H1 (cell line): Measurements from ENCODE around the gene FLNA. TPM values are rescaled to one million over a fixed set of nuclear protein-coding genes. Genes with fewer than 3 reads are reported as not detected.

Source experiments
- CTCF ChIA-PET: fragments of 300-600 bp; sonication (Branson Sonifier 250); formaldehyde crosslinking; loops from one replicate; lab custom pipeline; 2021; ENCODE audit not compliant: partially characterized antibody; lab: Charles Lee
- POLR2A ChIA-PET: fragments of 300-600 bp; sonication (Branson Sonifier 250); formaldehyde crosslinking; loops from one replicate; lab custom pipeline; 2021; ENCODE audit warnings: inconsistent platforms; ENCODE audit not compliant: partially characterized antibody; lab: Charles Lee
- DNase-seq, 2 experiments: peaks; one replicate each; pipeline versions ENCODE4 v3.0.0 to v3.0.0-alpha.2; 2010 to 2022; ENCODE audit warnings: low spot score in 2 of 2, low read depth in 1 of 2, mixed read lengths in 1 of 2
- FAIRE-seq: peaks from 2 replicates; lab custom pipeline; 2011; peaks lifted over from hg19 to GRCh38; lab: Jason Lieb, UNC
- H2AFZ ChIP-seq: 2 replicates; pipeline ENCODE4 v1.8.1; 2012; ENCODE audit warnings: low read length, inconsistent platforms
- H2AK5ac ChIP-seq: 2 replicates; pipeline ENCODE4 v1.6.1; 2013; ENCODE audit warnings: low read depth, low read length
- H2BK120ac ChIP-seq: replicated peaks from 2 replicates; pipeline ENCODE3; 2013; ENCODE audit warnings: low read depth, low read length, inconsistent platforms
- H2BK12ac ChIP-seq: 2 replicates; pipeline ENCODE4 v1.6.1; 2013; ENCODE audit warnings: low read depth, low read length
- H2BK15ac ChIP-seq: 2 replicates; pipeline ENCODE4 v1.6.1; 2013; ENCODE audit warnings: low read length
- H2BK20ac ChIP-seq: 2 replicates; pipeline ENCODE4 v1.6.1; 2013; ENCODE audit warnings: low read length
- H2BK5ac ChIP-seq: 2 replicates; pipeline ENCODE4 v1.6.1; 2013; ENCODE audit warnings: low read depth, low read length
- H3K14ac ChIP-seq: 2 replicates; pipeline ENCODE4 v1.6.1; 2013; ENCODE audit warnings: inconsistent platforms; ENCODE audit not compliant: insufficient read length
- H3K18ac ChIP-seq: 2 replicates; pipeline ENCODE4 v1.6.1; 2013; ENCODE audit warnings: low read length; ENCODE audit errors: extremely low read depth
- H3K23ac ChIP-seq: 2 replicates; pipeline ENCODE4 v1.6.1; 2013; ENCODE audit warnings: inconsistent platforms; ENCODE audit not compliant: insufficient read length
- H3K23me2 ChIP-seq: 2 replicates; pipeline ENCODE4 v1.6.1; 2013; ENCODE audit warnings: low read depth, low read length
- H3K27ac ChIP-seq: 2 replicates; pipeline ENCODE4 v1.6.1; 2011; ENCODE audit warnings: low read depth, low read length, inconsistent platforms
- H3K27me3 ChIP-seq, 4 experiments: replicated peaks in 1 of 4; 1 replicate in 1 of 4; 2 replicates in 3 of 4; pipeline versions ENCODE4 v1.6.1 to v1.8.1; 2011 to 2013; ENCODE audit warnings: low read length in 3 of 4, mild to moderate bottlenecking in 3 of 4, inconsistent platforms in 2 of 4, mixed read lengths in 2 of 4, moderate library complexity in 1 of 4; ENCODE audit not compliant: control insufficient read depth in 3 of 4, insufficient read depth in 3 of 4; ENCODE audit errors: extremely low read depth in 1 of 4
- H3K36me3 ChIP-seq, 4 experiments: 2 replicates each; pipeline versions ENCODE4 v1.6.1 to v1.8.1; 2011 to 2013; ENCODE audit warnings: mild to moderate bottlenecking in 4 of 4, low read length in 3 of 4, moderate library complexity in 2 of 4, control low read depth in 1 of 4, inconsistent platforms in 1 of 4; ENCODE audit not compliant: insufficient read depth in 4 of 4, control insufficient read depth in 2 of 4
- H3K4ac ChIP-seq: replicated peaks from 2 replicates; pipeline ENCODE3; 2013; ENCODE audit warnings: low read length, low read depth, mixed read lengths, inconsistent platforms; ENCODE audit not compliant: insufficient read length
- H3K4me1 ChIP-seq, 4 experiments: replicated peaks in 1 of 4; 1 replicate in 1 of 4; 2 replicates in 3 of 4; pipeline versions ENCODE4 v1.6.1 to v1.8.1; 2011 to 2013; ENCODE audit warnings: low read length in 3 of 4, inconsistent platforms in 2 of 4, mixed read lengths in 1 of 4; ENCODE audit not compliant: insufficient read depth in 4 of 4, control insufficient read depth in 3 of 4
- H3K4me2 ChIP-seq, 2 experiments: 2 replicates each; pipeline versions ENCODE4 v1.6.1 to v1.8.1; 2011 to 2013; ENCODE audit warnings: low read depth in 2 of 2, low read length in 2 of 2, control low read depth in 1 of 2, inconsistent platforms in 1 of 2, mild to moderate bottlenecking in 1 of 2; ENCODE audit not compliant: insufficient read depth in 1 of 2
- H3K4me3 ChIP-seq, 4 experiments: fragments of 200-600, 300-600 bp in 1 of 4; sonication (generic), shearing (Covaris generic), sonication (Bioruptor Twin) in 1 of 4; 2 replicates each; pipeline versions ENCODE4 v1.5.1 to v1.8.1; 2011 to 2016; ENCODE audit warnings: low read length in 4 of 4, low read depth in 3 of 4, control low read depth in 2 of 4, inconsistent platforms in 2 of 4, mild to moderate bottlenecking in 2 of 4, mixed read lengths in 1 of 4, moderate library complexity in 1 of 4; ENCODE audit not compliant: insufficient read depth in 2 of 4; ENCODE audit errors: extremely low read depth in 1 of 4
- H3K56ac ChIP-seq: replicated peaks from 2 replicates; pipeline ENCODE3; 2013; ENCODE audit warnings: low read depth, mild to moderate bottlenecking, mixed read lengths, low read length, inconsistent platforms; ENCODE audit not compliant: insufficient read length
- H3K79me1 ChIP-seq: 2 replicates; pipeline ENCODE4 v1.6.1; 2013; ENCODE audit warnings: low read depth, low read length, control low read depth
- H3K79me2 ChIP-seq, 2 experiments: 2 replicates each; pipeline versions ENCODE4 v1.6.1 to v1.8.1; 2012 to 2013; ENCODE audit warnings: low read length in 2 of 2, mild to moderate bottlenecking in 2 of 2, inconsistent platforms in 1 of 2; ENCODE audit not compliant: insufficient read depth in 2 of 2, control insufficient read depth in 1 of 2
- H3K9ac ChIP-seq, 4 experiments: replicated peaks in 1 of 4; 1 replicate in 1 of 4; 2 replicates in 3 of 4; pipeline versions ENCODE4 v1.6.1 to v1.8.1; 2011 to 2013; ENCODE audit warnings: low read depth in 3 of 4, low read length in 3 of 4, control low read depth in 2 of 4, mild to moderate bottlenecking in 2 of 4, moderate library complexity in 2 of 4, inconsistent platforms in 1 of 4; ENCODE audit errors: extremely low read depth in 1 of 4
- H3K9me3 ChIP-seq, 2 experiments: 2 replicates each; pipeline versions ENCODE4 v1.6.1 to v1.8.1; 2012 to 2013; ENCODE audit warnings: mild to moderate bottlenecking in 2 of 2, moderate library complexity in 2 of 2, control low read depth in 1 of 2, inconsistent platforms in 1 of 2, low read depth in 1 of 2, low read length in 1 of 2, mixed read lengths in 1 of 2; ENCODE audit not compliant: insufficient read depth in 2 of 2
- H4K20me1 ChIP-seq, 2 experiments: replicated peaks in 1 of 2; 2 replicates each; pipeline versions ENCODE3 to v1.8.1; 2011 to 2013; ENCODE audit warnings: inconsistent platforms in 2 of 2, low read length in 2 of 2, mild to moderate bottlenecking in 1 of 2; ENCODE audit not compliant: insufficient read depth in 2 of 2, control insufficient read depth in 1 of 2
- H4K5ac ChIP-seq: 2 replicates; pipeline ENCODE4 v1.6.1; 2013; ENCODE audit warnings: low read length, low read depth, mixed read lengths, inconsistent platforms; ENCODE audit not compliant: insufficient read length
- H4K8ac ChIP-seq: 2 replicates; pipeline ENCODE4 v1.8.0; 2013; ENCODE audit warnings: mild to moderate bottlenecking, moderate library complexity, low read length, inconsistent platforms; ENCODE audit not compliant: insufficient read depth; ENCODE audit errors: extremely low read depth
- H4K91ac ChIP-seq: replicated peaks from 2 replicates; pipeline ENCODE3; 2013; ENCODE audit warnings: low read length, mixed read lengths, inconsistent platforms; ENCODE audit not compliant: insufficient read length
- ASH2L ChIP-seq: fragments of 200-600, 300-600 bp; sonication (generic); IDR thresholded peaks from one replicate; pipeline ENCODE4 v1.7.1; 2017; ENCODE audit warnings: low read length
- ATF3 ChIP-seq: IDR thresholded peaks from 2 replicates; pipeline ENCODE4 v1.6.1; 2011; ENCODE audit warnings: low read depth, mild to moderate bottlenecking, low read length; ENCODE audit not compliant: insufficient read depth
- BRCA1 ChIP-seq: IDR thresholded peaks from 2 replicates; pipeline ENCODE4 v1.6.1; 2012; ENCODE audit warnings: low read depth, low read length, improper control_type of control experiment
- CREB1 ChIP-seq: IDR thresholded peaks from 2 replicates; pipeline ENCODE4 v1.6.1; 2012; ENCODE audit warnings: inconsistent platforms
- JUN ChIP-seq: IDR thresholded peaks from 2 replicates; pipeline ENCODE4 v1.6.1; 2011; ENCODE audit warnings: low read depth, mild to moderate bottlenecking, improper control_type of control experiment, low read length
- MAX ChIP-seq: IDR thresholded peaks from 2 replicates; pipeline ENCODE4 v1.6.1; 2012; ENCODE audit warnings: inconsistent platforms
- RFX5 ChIP-seq: IDR thresholded peaks from 2 replicates; pipeline ENCODE4 v1.6.1; 2011; ENCODE audit warnings: low read depth, low read length, improper control_type of control experiment, borderline replicate concordance
- SIN3A ChIP-seq, 2 experiments: IDR thresholded peaks in 1 of 2; conservative IDR thresholded peaks in 1 of 2; 2 replicates each; pipeline ENCODE4 v1.6.1; 2011 to 2012; ENCODE audit warnings: low read length in 2 of 2, improper control_type of control experiment in 1 of 2, low read depth in 1 of 2, mild to moderate bottlenecking in 1 of 2
- SIX5 ChIP-seq: IDR thresholded peaks from 2 replicates; pipeline ENCODE4 v1.6.1; 2011; ENCODE audit warnings: mild to moderate bottlenecking, low read depth, low read length
- SRF ChIP-seq: IDR thresholded peaks from 2 replicates; pipeline ENCODE4 v1.6.1; 2011; ENCODE audit warnings: mild to moderate bottlenecking, low read depth, low read length, moderate library complexity
- TAF7 ChIP-seq: optimal IDR thresholded peaks from 2 replicates; pipeline ENCODE3; 2011; ENCODE audit warnings: low read depth, mild to moderate bottlenecking, inconsistent platforms, low read length, moderate library complexity, borderline replicate concordance
- WGBS, 2 experiments: shearing (Covaris generic) in 1 of 2; methylation state at CpG; one replicate each; pipeline versions ENCODE4 v1.1.6 to v1.1.7; 2013 to 2015; ENCODE audit warnings: low lambda C conversion rate in 2 of 2, mixed read lengths in 2 of 2, inconsistent platforms in 1 of 2, low coverage in 1 of 2, missing lambda C conversion rate in 1 of 2; ENCODE audit not compliant: insufficient replicate concordance in 2 of 2, insufficient coverage in 1 of 2, insufficient read length in 1 of 2; ENCODE audit errors: extremely low coverage in 1 of 2, missing lambda C conversion rate in 1 of 2; 5-methylcytosine and 5-hydroxymethylcytosine counted together
- polyA plus RNA-seq, 7 experiments: library from polyadenylated mRNA; depleted of rRNA in 3 of 7; stranded (reverse) in 5 of 7; unstranded in 2 of 7; fragments of >200 nt in 5 of 7; fragments of 200-250 nt in 2 of 7; gene quantifications; 1 replicate in 5 of 7; 2 replicates in 1 of 7; 4 replicates in 1 of 7; pipeline versions ENCODE4 v1.2.1 to v1.2.3, GENCODE V29; 2011 to 2013; ENCODE audit warnings: missing spikeins in 2 of 7, mixed read lengths in 2 of 7
- total RNA-seq: library from RNA; stranded (reverse); fragmentation: NEBNext Ultra II Directional; extraction: Animal tissue kit (Norgen Biotek cat#: 25700); gene quantifications from 2 replicates; pipeline ENCODE4 v1.2.1, GENCODE V29; 2021

FLNA gene
- total and polyA plus RNA-seq, 2 of the 8 experiments (the other 6 are each of a cell fraction or from before 2014, with no cell fraction given): 315 to 925 TPM

- Histone ChIP-seq H4K20me1 (peaks cover 18 to 30% of the 10 kb centered on the region in 2 experiments), H2AK5ac (no peak overlapping the region), H2BK15ac (no peak overlapping the region), H3K18ac (no peak overlapping the region; the same call in 1 of the 2 replicates), H4K5ac (no peak overlapping the region), H3K79me1 (peaks cover 3% of the 10 kb centered on the region; the same call in 1 of the 2 replicates), H3K4ac (no peak overlapping the region), H2BK12ac (no peak overlapping the region), H3K9ac (peak overlapping the region in 1 of 4 experiments; percentile 22; a peak in 1 of 7 replicates), H3K56ac (no peak overlapping the region), H2AFZ (no peak overlapping the region), H3K9me3 (no peaks in the 10 kb centered on the region), H3K14ac (no peak overlapping the region), H2BK20ac (no peak overlapping the region), H4K91ac (no peak overlapping the region), H2BK5ac (no peak overlapping the region), H3K4me2 (peak overlapping the region in 1 of 2 experiments; percentile 82; a peak in 1 of 4 replicates), H3K23me2 (peaks cover 5% of the 10 kb centered on the region; the same call in 1 of the 2 replicates), H3K4me3 (no peak overlapping the region; a peak in 1 of 8 replicates), H4K8ac (peak overlapping the region; percentile 68; the same call in 1 of the 2 replicates), H3K36me3 (peaks cover 22 to 61% (median 43%) of the 10 kb centered on the region in 4 experiments), H3K27ac (no peak overlapping the region), H3K27me3 (no peaks in the 10 kb centered on the region; a peak in 1 of 7 replicates), H3K4me1 (peaks cover 0 to 10% (median 4%) of the 10 kb centered on the region in 4 experiments; a peak in 5 of 7 replicates), H2BK120ac (no peak overlapping the region), H3K23ac (no peak overlapping the region), H3K79me2 (peaks cover 8 to 54% of the 10 kb centered on the region in 2 experiments; a peak in 3 of 4 replicates)
- POLR2A ChIA-PET: interaction anchor here (1.0 to 11.8 kb wide), 4 partner anchors 13 to 92 kb away, joined by 3 to 348 read pairs (median 92); partner anchors contain the start of genes EMD and RPL10
- no peak for FAIRE-seq
- no peak for DNase-seq
- CTCF ChIA-PET: interaction anchor here (1.3 kb wide), 1 partner anchor 12 kb away, joined by 5 read pairs; the partner anchor contains the start of gene EMD
- WGBS, 2 experiments: 90% methylated on average over 21 of the region's 31 CpGs; no CpG with 5 or more reads in 1 of the 2 experiments
- TF ChIP-seq CREB1 (no peak), ATF3 (no peak), ASH2L (no peak), TAF7 (no peak), SRF (no peak), JUN (no peak), RFX5 (no peak), SIX5 (no peak), SIN3A (conservative IDR thresholded peaks at IDR 0.05 in 1 of 2, IDR thresholded peaks at IDR 0.05 in 1 of 2; ENCODE audit: low read depth in 1 of 2, low read length in 2 of 2) (no peak), MAX (no peak), BRCA1 (no peak)
These were observed 6.7 kb downstream of the FLNA start for GRCh38 chrX:154367474-154368308.
